Measurements from ENCODE around the gene TRERF1.

The TRERF1 gene

GRCh38 chr6:42237857-42238256 is 213.9 kb downstream of the TRERF1 start:
- Histone ChIP-seq H3K4me3 (no peak overlapping the region), H3K9me3 (no peaks in the 10 kb centered on the region), H3K36me3 (peaks cover 83% of the 10 kb centered on the region), H4K20me1 (no peaks in the 10 kb centered on the region), H3K27me3 (no peaks in the 10 kb centered on the region), H3K4me1 (no peaks in the 10 kb centered on the region), H3K9ac (no peak overlapping the region), H3K27ac (no peak overlapping the region), H3K4me2 (no peak overlapping the region)
- no peak for TF ChIP-seq Cebpa-rat (IDR thresholded peaks at IDR 0.05)

- H3K9ac ChIP-seq: no peak overlapping the region
- H3K27ac ChIP-seq: no peak overlapping the region
- no peaks in the 10 kb centered on the region for H3K4me1 ChIP-seq
- no peaks in the 10 kb centered on the region for H4K20me1 ChIP-seq
- H3K36me3 ChIP-seq: peaks cover 83% of the 10 kb centered on the region
- no peaks in the 10 kb centered on the region for H3K9me3 ChIP-seq
- no peaks in the 10 kb centered on the region for H3K27me3 ChIP-seq
- H3K4me3 ChIP-seq: no peak overlapping the region
- H3K4me2 ChIP-seq: no peak overlapping the region
- no peak for TF ChIP-seq Cebpa-rat (IDR thresholded peaks at IDR 0.05)
Measured at GRCh38 chr6:42236682-42237473, 214.8 kb downstream of the TRERF1 start.

- Histone ChIP-seq H3K27me3 (no peaks in the 10 kb centered on the region), H3K9ac (no peak overlapping the region), H3K4me1 (no peaks in the 10 kb centered on the region), H3K4me3 (no peak overlapping the region), H3K36me3 (peaks cover 82% of the 10 kb centered on the region), H4K20me1 (no peaks in the 10 kb centered on the region), H3K27ac (no peak overlapping the region), H3K4me2 (no peak overlapping the region), H3K9me3 (no peaks in the 10 kb centered on the region)
- TF ChIP-seq Cebpa-rat (IDR thresholded peaks at IDR 0.05): no peak
Measured at GRCh38 chr6:42236030-42236429, 215.7 kb downstream of the TRERF1 start.

DNA sequence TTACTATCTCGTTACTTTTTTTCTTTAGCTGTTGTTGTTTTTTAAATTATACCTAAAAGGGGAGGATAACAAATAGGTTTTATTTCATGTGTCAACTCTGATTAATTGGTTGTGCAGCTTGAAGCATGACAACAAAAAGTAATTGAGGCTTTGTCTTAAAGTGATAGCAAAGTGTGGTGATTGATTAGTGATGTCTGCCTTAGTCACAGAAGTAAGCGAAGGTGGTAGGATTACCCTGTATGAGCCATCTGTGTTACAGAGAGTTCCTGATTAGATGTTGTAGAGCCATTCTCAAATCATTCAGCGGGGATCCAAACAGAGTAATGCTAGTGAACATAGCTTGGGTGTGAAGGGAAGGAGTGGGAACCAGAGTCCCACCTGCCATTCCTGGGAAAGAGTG is 219.7 kb downstream of the TRERF1 start:
- Histone ChIP-seq H3K9ac (no peak overlapping the region), H4K20me1 (no peaks in the 10 kb centered on the region), H3K4me2 (no peak overlapping the region), H3K27ac (no peak overlapping the region), H3K9me3 (no peaks in the 10 kb centered on the region), H3K36me3 (peaks cover 88% of the 10 kb centered on the region), H3K4me3 (no peak overlapping the region), H3K4me1 (no peaks in the 10 kb centered on the region), H3K27me3 (no peaks in the 10 kb centered on the region)
- TF ChIP-seq Cebpa-rat (IDR thresholded peaks at IDR 0.05): no peak

GRCh38 chr6:42230345-42231321 is 221.1 kb downstream of the TRERF1 start:
- Histone ChIP-seq H3K9me3 (no peaks in the 10 kb centered on the region), H3K27me3 (no peaks in the 10 kb centered on the region), H3K9ac (no peak overlapping the region), H3K4me1 (no peaks in the 10 kb centered on the region), H3K4me2 (no peak overlapping the region), H3K27ac (no peak overlapping the region), H3K36me3 (peaks cover 83% of the 10 kb centered on the region), H3K4me3 (no peak overlapping the region), H4K20me1 (no peaks in the 10 kb centered on the region)
- TF ChIP-seq Cebpa-rat (IDR thresholded peaks at IDR 0.05): no peak

DNA sequence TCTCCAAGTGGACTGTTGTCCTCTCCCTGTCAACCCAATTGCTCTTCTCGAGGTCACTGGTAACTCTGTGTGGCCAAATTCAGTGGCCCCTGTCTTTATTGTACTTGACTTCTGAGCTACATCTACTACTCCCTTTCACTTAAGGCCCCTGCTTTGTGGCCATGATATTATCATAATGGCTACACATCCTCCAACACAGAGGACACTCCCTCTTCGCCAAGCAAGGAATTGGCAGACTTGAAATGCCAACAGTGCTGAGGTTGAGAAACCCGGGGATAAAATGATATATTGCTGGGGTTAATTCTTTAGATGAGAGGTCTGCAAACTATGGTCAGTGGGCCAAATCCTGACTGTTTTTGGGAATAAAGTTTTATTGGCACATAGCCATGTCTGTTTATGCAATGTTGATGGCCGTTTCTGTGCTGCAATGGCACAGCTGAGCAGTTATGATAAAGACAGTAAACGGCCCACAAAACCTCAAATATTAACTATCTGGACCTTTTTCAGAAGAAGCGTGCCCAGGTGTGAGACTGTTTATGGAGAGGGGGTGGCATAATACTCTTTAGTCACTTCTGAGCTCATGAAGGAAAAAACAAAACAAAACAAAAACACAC is 222.1 kb downstream of the TRERF1 start:
- Histone ChIP-seq H3K4me3 (no peak overlapping the region), H3K9me3 (no peaks in the 10 kb centered on the region), H4K20me1 (no peaks in the 10 kb centered on the region), H3K27me3 (no peaks in the 10 kb centered on the region), H3K4me1 (no peaks in the 10 kb centered on the region), H3K36me3 (peaks cover 82% of the 10 kb centered on the region), H3K27ac (no peak overlapping the region), H3K4me2 (no peak overlapping the region), H3K9ac (no peak overlapping the region)
- no peak for TF ChIP-seq Cebpa-rat (IDR thresholded peaks at IDR 0.05)

DNA sequence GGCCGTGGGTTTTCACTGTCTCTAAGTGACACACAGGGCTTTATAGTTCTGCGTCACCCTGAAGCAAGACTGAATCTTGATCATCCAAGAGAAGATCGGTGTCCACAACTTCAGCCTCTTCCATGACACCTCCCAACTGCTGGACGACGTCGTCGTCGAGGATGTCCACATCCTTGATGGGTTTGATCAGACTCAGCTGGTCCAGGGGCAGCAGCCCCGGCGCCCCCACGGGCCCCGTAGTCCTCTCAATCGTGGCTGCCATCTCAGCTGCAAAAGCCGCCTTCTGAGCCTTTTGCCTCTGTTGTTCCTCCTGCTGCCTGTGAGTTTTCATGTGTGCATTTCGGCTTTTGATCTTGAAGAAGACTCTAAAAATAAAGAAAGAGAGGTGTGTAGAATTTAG is 223.4 kb downstream of the TRERF1 start:
- Histone ChIP-seq H3K9ac (no peak overlapping the region), H3K9me3 (no peaks in the 10 kb centered on the region), H3K4me1 (no peaks in the 10 kb centered on the region), H3K27ac (no peak overlapping the region), H3K27me3 (no peaks in the 10 kb centered on the region), H4K20me1 (no peaks in the 10 kb centered on the region), H3K4me3 (no peak overlapping the region), H3K36me3 (peaks cover 70% of the 10 kb centered on the region), H3K4me2 (no peak overlapping the region)
- TF ChIP-seq Cebpa-rat (IDR thresholded peaks at IDR 0.05): no peak

GRCh38 chr6:42227173-42227850 is 224.4 kb downstream of the TRERF1 start:
- no peak overlapping the region for H3K4me2 ChIP-seq
- no peak for TF ChIP-seq Cebpa-rat (IDR thresholded peaks at IDR 0.05)
- no peaks in the 10 kb centered on the region for H3K9me3 ChIP-seq
- H3K4me1 ChIP-seq: no peaks in the 10 kb centered on the region
- no peaks in the 10 kb centered on the region for H4K20me1 ChIP-seq
- H3K36me3 ChIP-seq: peaks cover 61% of the 10 kb centered on the region
- H3K9ac ChIP-seq: no peak overlapping the region
- H3K4me3 ChIP-seq: no peak overlapping the region
- H3K27ac ChIP-seq: no peak overlapping the region
- H3K27me3 ChIP-seq: no peaks in the 10 kb centered on the region

DNA sequence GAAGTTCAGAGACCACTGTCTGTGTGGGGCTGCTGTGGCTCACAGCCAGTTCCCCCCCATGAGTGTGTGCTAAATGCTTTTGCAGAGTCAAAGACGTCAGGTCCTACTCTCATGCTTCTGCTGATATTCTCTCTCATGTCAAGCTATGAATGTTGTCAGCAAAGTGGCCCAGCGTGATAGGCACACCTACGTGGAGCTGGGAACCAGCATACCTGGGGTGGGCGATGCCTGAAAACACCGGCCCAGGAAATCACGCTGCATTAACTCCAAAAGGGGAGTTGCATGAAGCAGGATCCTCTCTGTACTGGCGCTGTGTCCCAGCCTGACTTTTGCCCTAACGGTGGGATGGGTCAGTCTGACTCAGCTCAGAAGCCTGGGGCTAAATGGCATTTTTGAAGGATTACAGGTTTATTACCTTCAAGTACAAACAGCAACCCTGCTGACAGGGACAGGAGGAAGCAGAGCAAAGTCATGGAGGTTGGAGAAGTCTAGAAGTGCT is 225.0 kb downstream of the TRERF1 start:
- Histone ChIP-seq H3K4me1 (no peaks in the 10 kb centered on the region), H4K20me1 (no peaks in the 10 kb centered on the region), H3K4me3 (no peak overlapping the region), H3K36me3 (peaks cover 56% of the 10 kb centered on the region), H3K9me3 (no peaks in the 10 kb centered on the region), H3K9ac (no peak overlapping the region), H3K27ac (no peak overlapping the region), H3K4me2 (no peak overlapping the region), H3K27me3 (no peaks in the 10 kb centered on the region)
- no peak for TF ChIP-seq Cebpa-rat (IDR thresholded peaks at IDR 0.05)
